MCF 10A (cell line): ENCODE measurements around the gene PTPRK. TPM values are rescaled to one million over a fixed set of nuclear protein-coding genes. Genes with fewer than 3 reads are reported as not detected.
A peak's percentile ranks its signal among the peaks of the same experiment; 100 is the strongest.

Experiments used
- BruUV-seq: library from RNA; stranded (reverse); fragments of 400-500 nt; replicated peaks from 2 replicates; lab custom pipeline; 2021; lab: Mats Ljungman, UMichigan
- CTCF ChIA-PET: fragments of 300-600 bp; sonication (Branson Sonifier 250); formaldehyde crosslinking; extraction: SDS; loops from one replicate; lab custom pipeline; 2021; ENCODE audit warnings: antibody characterized with exemption, inconsistent platforms; lab: Yijun Ruan, JAX
- POLR2A ChIA-PET: fragments of 300-600, 350-650 bp; sonication (Branson Sonifier 250); formaldehyde crosslinking; extraction: SDS; loops from one replicate; lab custom pipeline; 2020; ENCODE audit warnings: antibody characterized with exemption, inconsistent platforms; lab: Yijun Ruan, JAX
- DNase-seq: peaks from one replicate; pipeline ENCODE4 v3.0.0-alpha.2; 2018; ENCODE audit not compliant: unreplicated experiment
- H3K27ac Mint-ChIP-seq: one replicate; pipeline ENCODE4 v1.8.0; 2022; ENCODE audit warnings: mild to moderate bottlenecking, low read depth, mixed read lengths; ENCODE audit not compliant: unreplicated experiment
- H3K27me3 Mint-ChIP-seq: one replicate; pipeline ENCODE4 v1.8.0; 2022; ENCODE audit warnings: mixed read lengths; ENCODE audit not compliant: insufficient read depth, unreplicated experiment
- H3K36me3 Mint-ChIP-seq: one replicate; pipeline ENCODE4 v1.8.0; 2022; ENCODE audit warnings: mild to moderate bottlenecking, moderate library complexity, mixed read lengths; ENCODE audit not compliant: insufficient read depth, unreplicated experiment
- H3K4me1 Mint-ChIP-seq: one replicate; pipeline ENCODE4 v1.8.0; 2022; ENCODE audit warnings: mixed read lengths; ENCODE audit not compliant: insufficient read depth, unreplicated experiment
- H3K4me3 Mint-ChIP-seq: one replicate; pipeline ENCODE4 v1.8.0; 2022; ENCODE audit warnings: mild to moderate bottlenecking, moderate library complexity, mixed read lengths; ENCODE audit not compliant: unreplicated experiment
- H3K9me3 Mint-ChIP-seq: one replicate; pipeline ENCODE4 v1.8.0; 2022; ENCODE audit warnings: mixed read lengths; ENCODE audit not compliant: unreplicated experiment
- intact Hi-C: fragments of 100-400 bp; cut with micrococcal nuclease; formaldehyde crosslinking; loops from 2 replicates; pipeline ENCODE4 v1.14.1; 2022
- total RNA-seq: library from RNA; stranded (reverse); gene quantifications from 2 replicates; pipeline ENCODE4 v1.2.3, GENCODE V29; 2022
- TF ChIP-seq, protein P1 (sequence below): fragments of 200-600 bp; IDR thresholded peaks from one replicate; pipeline ENCODE4 v1.8.0; 2022; ENCODE audit warnings: antibody characterized with exemption, mild to moderate bottlenecking; ENCODE audit not compliant: unreplicated experiment

Gene PTPRK
- total RNA-seq, 1 experiment from 2014 or later, result 50.2 TPM

DNA sequence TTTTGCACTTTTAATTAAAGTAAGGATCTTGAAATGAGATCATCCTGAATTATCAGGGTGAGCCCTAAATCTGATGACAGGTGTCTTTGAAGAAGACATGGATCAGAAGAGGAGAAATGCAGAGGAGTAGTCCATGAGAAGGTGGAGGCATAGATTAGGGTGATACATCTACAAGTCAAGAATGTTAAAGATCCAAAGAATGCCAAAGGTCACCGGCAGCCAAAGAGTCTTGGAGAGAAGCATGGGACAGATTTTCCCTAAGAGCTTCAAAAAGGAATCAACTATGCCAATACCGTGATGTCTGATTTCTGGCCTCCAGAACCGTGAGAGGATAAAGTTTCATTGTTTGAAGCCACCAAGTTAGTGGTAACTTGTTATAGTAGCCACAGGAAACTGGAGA, 560.5 kb downstream of the PTPRK start:
- no peak overlapping the region for H3K4me3 Mint-ChIP-seq
- intact Hi-C loops, result no loop called here
- no TSS peak for BruUV-seq
- no peak overlapping the region for H3K27ac Mint-ChIP-seq
- no peaks in the 10 kb centered on the region for H3K27me3 Mint-ChIP-seq
- CTCF ChIA-PET, result no interaction called here
- TF ChIP-seq, protein P1, sequence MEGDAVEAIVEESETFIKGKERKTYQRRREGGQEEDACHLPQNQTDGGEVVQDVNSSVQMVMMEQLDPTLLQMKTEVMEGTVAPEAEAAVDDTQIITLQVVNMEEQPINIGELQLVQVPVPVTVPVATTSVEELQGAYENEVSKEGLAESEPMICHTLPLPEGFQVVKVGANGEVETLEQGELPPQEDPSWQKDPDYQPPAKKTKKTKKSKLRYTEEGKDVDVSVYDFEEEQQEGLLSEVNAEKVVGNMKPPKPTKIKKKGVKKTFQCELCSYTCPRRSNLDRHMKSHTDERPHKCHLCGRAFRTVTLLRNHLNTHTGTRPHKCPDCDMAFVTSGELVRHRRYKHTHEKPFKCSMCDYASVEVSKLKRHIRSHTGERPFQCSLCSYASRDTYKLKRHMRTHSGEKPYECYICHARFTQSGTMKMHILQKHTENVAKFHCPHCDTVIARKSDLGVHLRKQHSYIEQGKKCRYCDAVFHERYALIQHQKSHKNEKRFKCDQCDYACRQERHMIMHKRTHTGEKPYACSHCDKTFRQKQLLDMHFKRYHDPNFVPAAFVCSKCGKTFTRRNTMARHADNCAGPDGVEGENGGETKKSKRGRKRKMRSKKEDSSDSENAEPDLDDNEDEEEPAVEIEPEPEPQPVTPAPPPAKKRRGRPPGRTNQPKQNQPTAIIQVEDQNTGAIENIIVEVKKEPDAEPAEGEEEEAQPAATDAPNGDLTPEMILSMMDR, result no peak
- H3K4me1 Mint-ChIP-seq, result no peaks in the 10 kb centered on the region
- DNase-seq, result no peak
- POLR2A ChIA-PET, result no interaction called here
- peaks cover 12% of the 10 kb centered on the region for H3K36me3 Mint-ChIP-seq
- H3K9me3 Mint-ChIP-seq, result peaks cover 8% of the 10 kb centered on the region

DNA sequence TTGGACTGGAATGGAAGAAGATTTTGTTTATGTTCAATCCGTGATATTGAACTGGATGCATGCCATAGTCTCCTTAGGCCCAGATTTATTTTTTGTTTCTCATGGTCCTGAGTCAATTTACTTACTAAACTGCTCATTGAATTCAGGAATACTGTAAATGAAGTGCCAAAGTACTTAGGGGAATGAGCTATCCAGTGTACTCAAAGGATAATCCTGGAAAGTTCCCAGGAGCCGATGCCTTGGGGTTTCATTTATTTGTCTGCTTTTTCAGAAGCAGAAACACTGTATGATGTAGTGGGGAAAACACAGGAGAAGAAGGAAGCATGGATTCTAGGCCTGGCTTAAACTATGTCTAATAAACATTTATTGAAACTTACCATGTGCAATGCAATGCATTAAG, 563.4 kb downstream of the PTPRK start:
- intact Hi-C loops, result no loop called here
- TF ChIP-seq, protein P1, result no peak
- POLR2A ChIA-PET, result interaction anchor here (0.7 kb wide), 1 partner anchor 20 kb away, joined by 3 read pairs; no protein-coding TSS in a partner anchor
- Mint-ChIP-seq H3K27ac (no peak overlapping the region), H3K9me3 (peaks cover 7% of the 10 kb centered on the region), H3K36me3 (peaks cover 7% of the 10 kb centered on the region), H3K4me1 (no peaks in the 10 kb centered on the region), H3K4me3 (no peak overlapping the region), H3K27me3 (no peaks in the 10 kb centered on the region)
- DNase-seq, result no peak
- CTCF ChIA-PET, result interaction anchor here (0.7 to 1.0 kb wide), 2 partner anchors 17 to 101 kb away, joined by 3 read pairs; no protein-coding TSS in a partner anchor
- no TSS peak for BruUV-seq

DNA sequence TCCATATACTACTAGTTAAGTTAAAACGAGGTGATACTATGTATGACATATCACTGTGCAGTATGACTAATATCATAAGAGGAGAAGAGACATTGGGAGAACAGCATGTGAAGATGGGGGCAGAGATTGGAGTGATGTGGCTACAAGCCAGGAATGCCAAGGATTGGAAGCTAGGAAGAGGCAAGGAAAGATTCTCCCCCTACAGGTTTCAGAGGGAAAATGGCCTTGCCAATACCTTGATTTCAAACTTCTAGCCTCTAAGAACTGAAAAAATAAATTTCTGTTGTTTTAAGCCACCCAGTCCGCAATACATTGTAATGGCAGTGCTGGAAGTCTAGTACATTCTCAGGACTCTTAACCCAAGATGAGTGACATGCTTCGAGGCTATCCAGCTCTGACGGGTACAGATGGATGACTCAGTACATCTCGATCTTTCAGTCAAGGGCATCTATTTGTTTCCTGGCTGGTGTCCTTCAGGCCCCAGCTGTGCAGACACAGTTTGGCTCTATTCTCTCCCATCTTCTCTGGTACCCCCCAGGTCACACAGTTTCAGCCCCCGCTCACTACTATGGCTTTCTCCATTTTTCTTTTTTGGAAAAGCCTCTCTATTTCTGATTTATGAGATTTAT, 564.0 kb downstream of the PTPRK start:
- no TSS peak for BruUV-seq
- TF ChIP-seq, protein P1, result peak; percentile 9
- Mint-ChIP-seq H3K9me3 (peaks cover 2% of the 10 kb centered on the region), H3K4me3 (no peak overlapping the region), H3K4me1 (no peaks in the 10 kb centered on the region), H3K36me3 (peaks cover 7% of the 10 kb centered on the region), H3K27me3 (no peaks in the 10 kb centered on the region), H3K27ac (no peak overlapping the region)
- intact Hi-C loops, result no loop called here
- ChIA-PET CTCF (interaction anchor here (0.7 to 1.0 kb wide), 2 partner anchors 18 to 101 kb away, joined by 3 read pairs; no protein-coding TSS in a partner anchor), POLR2A (interaction anchor here (0.7 kb wide), 1 partner anchor 21 kb away, joined by 3 read pairs; no protein-coding TSS in a partner anchor)
- DNase-seq, result peak; percentile 35

DNA sequence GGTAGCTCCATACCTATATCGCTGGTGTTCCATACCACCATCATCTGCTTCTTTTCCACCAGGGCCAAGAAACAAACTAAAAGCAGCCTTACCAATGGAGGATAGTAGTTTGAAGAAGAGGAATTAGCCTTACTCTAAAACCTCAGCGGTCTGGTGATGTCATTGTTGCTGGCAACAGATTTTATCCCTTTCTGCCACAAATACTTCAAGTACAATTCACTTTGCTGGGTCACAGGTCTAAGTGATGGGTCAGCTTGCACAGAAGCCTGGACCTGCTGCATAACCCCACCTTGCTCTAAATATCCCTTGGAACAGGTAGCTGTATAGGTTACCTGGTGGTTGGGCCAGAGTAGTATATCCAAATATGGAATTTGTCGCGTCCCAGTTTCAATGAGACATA, 566.3 kb downstream of the PTPRK start:
- peaks cover 7% of the 10 kb centered on the region for H3K36me3 Mint-ChIP-seq
- BruUV-seq, result no TSS peak
- CTCF ChIA-PET, result no interaction called here

More for the DNA sequence above, 566.3 kb downstream of the PTPRK start:
- no peak for DNase-seq
- Mint-ChIP-seq H3K27ac (no peak overlapping the region), H3K27me3 (no peaks in the 10 kb centered on the region), H3K9me3 (no peaks in the 10 kb centered on the region), H3K4me3 (no peak overlapping the region), H3K4me1 (no peaks in the 10 kb centered on the region)
- intact Hi-C loops, result no loop called here
- POLR2A ChIA-PET, result no interaction called here
- TF ChIP-seq, protein P1, result no peak
